ENCODE data around the gene PDE4D.

Gene PDE4D

GRCh38 chr5:59620535-59621212 is 272.9 kb downstream of the PDE4D start:
- no peak overlapping the region for H3K4me3 ChIP-seq (replicated peaks; ENCODE audit: low read depth, low read length)
- no peaks in the 10 kb centered on the region for H3K27me3 ChIP-seq (replicated peaks; ENCODE audit: control insufficient read depth, insufficient read depth, low read length)
- DNase-seq (ENCODE audit: extremely low read depth, insufficient read length), result no peak
- TF ChIP-seq CTCF (IDR thresholded peaks at IDR 0.05; ENCODE audit: insufficient read depth, low read length, poor library complexity, severe bottlenecking), result no peak
- no peaks in the 10 kb centered on the region for H3K36me3 ChIP-seq (ENCODE audit: control insufficient read depth, insufficient read depth, low read length)

- no peak for DNase-seq (ENCODE audit: extremely low read depth, insufficient read length)
- Histone ChIP-seq H3K27me3 (replicated peaks; ENCODE audit: control insufficient read depth, insufficient read depth, low read length) (no peaks in the 10 kb centered on the region), H3K36me3 (ENCODE audit: control insufficient read depth, insufficient read depth, low read length) (no peaks in the 10 kb centered on the region), H3K4me3 (replicated peaks; ENCODE audit: low read depth, low read length) (no peak overlapping the region)
- no peak for TF ChIP-seq CTCF (IDR thresholded peaks at IDR 0.05; ENCODE audit: insufficient read depth, low read length, poor library complexity, severe bottlenecking)
Observed at GRCh38 chr5:59618644-59619043, 274.9 kb downstream of the PDE4D start.

GRCh38 chr5:59617186-59617771 is 276.2 kb downstream of the PDE4D start:
- no peak for TF ChIP-seq CTCF (IDR thresholded peaks at IDR 0.05; ENCODE audit: insufficient read depth, low read length, poor library complexity, severe bottlenecking)
- H3K4me3 ChIP-seq (replicated peaks; ENCODE audit: low read depth, low read length), result no peak overlapping the region
- DNase-seq (ENCODE audit: extremely low read depth, insufficient read length), result no peak
- H3K36me3 ChIP-seq (ENCODE audit: control insufficient read depth, insufficient read depth, low read length), result no peaks in the 10 kb centered on the region
- H3K27me3 ChIP-seq (replicated peaks; ENCODE audit: control insufficient read depth, insufficient read depth, low read length), result no peaks in the 10 kb centered on the region

- no peak for TF ChIP-seq CTCF (IDR thresholded peaks at IDR 0.05; ENCODE audit: insufficient read depth, low read length, poor library complexity, severe bottlenecking)
- Histone ChIP-seq H3K4me3 (replicated peaks; ENCODE audit: low read depth, low read length) (no peak overlapping the region), H3K27me3 (replicated peaks; ENCODE audit: control insufficient read depth, insufficient read depth, low read length) (no peaks in the 10 kb centered on the region), H3K36me3 (ENCODE audit: control insufficient read depth, insufficient read depth, low read length) (no peaks in the 10 kb centered on the region)
- no peak for DNase-seq (ENCODE audit: extremely low read depth, insufficient read length)
Observed at GRCh38 chr5:59616413-59616812, 277.1 kb downstream of the PDE4D start.

- Histone ChIP-seq H3K36me3 (ENCODE audit: control insufficient read depth, insufficient read depth, low read length) (no peaks in the 10 kb centered on the region), H3K4me3 (replicated peaks; ENCODE audit: low read depth, low read length) (no peak overlapping the region), H3K27me3 (replicated peaks; ENCODE audit: control insufficient read depth, insufficient read depth, low read length) (no peaks in the 10 kb centered on the region)
- TF ChIP-seq CTCF (IDR thresholded peaks at IDR 0.05; ENCODE audit: insufficient read depth, low read length, poor library complexity, severe bottlenecking), result no peak
- DNase-seq (ENCODE audit: extremely low read depth, insufficient read length), result no peak
Observed at GRCh38 chr5:59615272-59615671, 278.3 kb downstream of the PDE4D start.
